HEK293 (cell line): ENCODE results near the gene TTLL13.

ENCODE experiments used
- CTCF ChIA-PET: fragments of 350-600 bp; formaldehyde crosslinking; extraction: SDS; loops from one replicate; lab custom pipeline; 2021; ENCODE audit warnings: antibody characterized with exemption; lab: Yijun Ruan, JAX
- POLR2A ChIA-PET: fragments of 300-600 bp; formaldehyde crosslinking; extraction: SDS; loops from one replicate; lab custom pipeline; 2020; ENCODE audit warnings: antibody characterized with exemption, inconsistent platforms; lab: Yijun Ruan, JAX
- H3K27ac ChIP-seq: fragments of 200-500 bp; sonication (Bioruptor generic); 2 replicates; pipeline ENCODE4 v1.5.1; 2014; ENCODE audit warnings: low read depth, low read length, control low read depth, inconsistent platforms; ENCODE audit errors: extremely low read depth
- H3K36me3 ChIP-seq, 2 experiments: fragments of 200-500 bp in 1 of 2; sonication (Bioruptor generic) in 1 of 2; 1 replicate in 1 of 2; 2 replicates in 1 of 2; pipeline ENCODE4 v1.5.1; 2014 to 2017; ENCODE audit warnings: inconsistent platforms in 2 of 2, low read length in 2 of 2; ENCODE audit not compliant: control insufficient read depth in 2 of 2, insufficient read depth in 1 of 2
- H3K4me1 ChIP-seq: fragments of 200-500 bp; sonication (Bioruptor generic); 2 replicates; pipeline ENCODE4 v1.5.1; 2014; ENCODE audit warnings: mild to moderate bottlenecking, low read length, inconsistent platforms; ENCODE audit not compliant: control insufficient read depth, insufficient read depth
- H3K4me3 ChIP-seq: 2 replicates; pipeline ENCODE4 v1.5.1; 2011; ENCODE audit warnings: low read depth, mild to moderate bottlenecking, control low read depth, low read length, moderate library complexity
- H3K9me3 ChIP-seq: fragments of 200-500 bp; sonication (Bioruptor generic); 2 replicates; pipeline ENCODE4 v1.5.1; 2014; ENCODE audit warnings: low read depth, low read length, inconsistent platforms; ENCODE audit not compliant: control insufficient read depth, insufficient read depth
- GLI4 ChIP-seq: fragments of 450-650 bp; formaldehyde crosslinking; IDR thresholded peaks from 2 replicates; pipeline ENCODE4 v1.5.1; 2016; ENCODE audit warnings: missing biosample characterization, missing genetic modification characterization
- REST ChIP-seq: fragments of 450-650 bp; formaldehyde crosslinking; IDR thresholded peaks from 2 replicates; pipeline ENCODE4 v1.5.1; 2016; ENCODE audit warnings: missing biosample characterization, missing genetic modification characterization
- ZIC2 ChIP-seq: fragments of 450-650 bp; formaldehyde crosslinking; IDR thresholded peaks from 2 replicates; pipeline ENCODE4 v1.5.1; 2016; ENCODE audit warnings: missing biosample characterization, missing genetic modification characterization
- ZNF138 ChIP-seq: fragments of 450-650 bp; formaldehyde crosslinking; IDR thresholded peaks from 2 replicates; pipeline ENCODE4 v1.5.1; 2016; ENCODE audit warnings: missing biosample characterization, missing genetic modification characterization, borderline replicate concordance
- ZNF202 ChIP-seq: fragments of 450-650 bp; formaldehyde crosslinking; IDR thresholded peaks from 2 replicates; pipeline ENCODE4 v1.5.1; 2016; ENCODE audit warnings: missing biosample characterization, missing genetic modification characterization, borderline replicate concordance
- ZNF426 ChIP-seq: fragments of 450-650 bp; formaldehyde crosslinking; IDR thresholded peaks from 2 replicates; pipeline ENCODE4 v1.5.1; 2017; ENCODE audit warnings: missing biosample characterization, missing genetic modification characterization, mild to moderate bottlenecking, inconsistent platforms, moderate library complexity
- ZNF530 ChIP-seq: fragments of 450-650 bp; formaldehyde crosslinking; IDR thresholded peaks from 2 replicates; pipeline ENCODE4 v1.5.1; 2016; ENCODE audit warnings: low read depth, missing biosample characterization, missing genetic modification characterization
- ZNF558 ChIP-seq: fragments of 450-650 bp; formaldehyde crosslinking; IDR thresholded peaks from 2 replicates; pipeline ENCODE4 v1.5.1; 2016; ENCODE audit warnings: missing biosample characterization, missing genetic modification characterization
- ZNF561 ChIP-seq: fragments of 450-650 bp; IDR thresholded peaks from 2 replicates; pipeline ENCODE4 v1.5.1; 2018; ENCODE audit warnings: missing biosample characterization, missing genetic modification characterization, borderline replicate concordance
- ZNF621 ChIP-seq: fragments of 450-650 bp; formaldehyde crosslinking; IDR thresholded peaks from 2 replicates; pipeline ENCODE4 v1.5.1; 2017; ENCODE audit warnings: missing biosample characterization, missing genetic modification characterization
- ZNF768 ChIP-seq: fragments of 450-650 bp; formaldehyde crosslinking; IDR thresholded peaks from 2 replicates; pipeline ENCODE4 v1.5.1; 2018; ENCODE audit warnings: missing biosample characterization, mild to moderate bottlenecking, missing genetic modification characterization
- ZNF776 ChIP-seq: fragments of 450-650 bp; formaldehyde crosslinking; IDR thresholded peaks from 2 replicates; pipeline ENCODE4 v1.5.0; 2017; ENCODE audit warnings: missing biosample characterization, missing genetic modification characterization, borderline replicate concordance
- ZSCAN4 ChIP-seq: fragments of 450-650 bp; formaldehyde crosslinking; IDR thresholded peaks from 2 replicates; pipeline ENCODE4 v1.5.1; 2017; ENCODE audit warnings: missing biosample characterization, missing genetic modification characterization
- TF ChIP-seq, protein P1 (sequence below): fragments of 450-650 bp; formaldehyde crosslinking; IDR thresholded peaks from 2 replicates; pipeline ENCODE4 v1.5.1; 2016; ENCODE audit warnings: missing biosample characterization, missing genetic modification characterization

Gene TTLL13

DNA sequence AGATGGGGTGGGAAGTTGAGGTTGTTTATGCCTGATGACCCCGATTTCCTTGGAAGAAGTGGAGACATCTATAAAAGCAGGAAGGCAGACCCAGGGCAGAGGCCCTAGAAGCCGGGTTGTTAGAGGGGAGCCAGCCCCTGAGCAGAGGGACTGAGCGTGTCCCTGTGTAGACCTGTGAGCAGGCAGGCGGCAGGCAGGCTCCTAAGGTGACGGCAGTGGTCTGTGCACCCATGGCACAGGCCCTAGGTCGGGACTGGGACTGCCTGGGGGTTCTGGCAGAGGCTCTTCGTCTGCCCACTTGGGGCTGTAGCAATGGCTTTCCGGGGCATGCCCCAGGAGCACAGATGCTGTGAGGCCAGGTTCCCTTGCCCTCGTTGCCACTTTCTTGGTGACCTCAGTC, 38.3 kb upstream of the TTLL13 start:
- no peak for TF ChIP-seq ZNF621 (tag by site-specific recombination)
- TF ChIP-seq ZNF776 (tag by site-specific recombination), result no peak
- no peak for TF ChIP-seq ZNF202 (tag by site-specific recombination)
- TF ChIP-seq ZNF426 (tag by site-specific recombination), result no peak
- no peak for TF ChIP-seq ZSCAN4 (tag by site-specific recombination)
- TF ChIP-seq, protein P1, sequence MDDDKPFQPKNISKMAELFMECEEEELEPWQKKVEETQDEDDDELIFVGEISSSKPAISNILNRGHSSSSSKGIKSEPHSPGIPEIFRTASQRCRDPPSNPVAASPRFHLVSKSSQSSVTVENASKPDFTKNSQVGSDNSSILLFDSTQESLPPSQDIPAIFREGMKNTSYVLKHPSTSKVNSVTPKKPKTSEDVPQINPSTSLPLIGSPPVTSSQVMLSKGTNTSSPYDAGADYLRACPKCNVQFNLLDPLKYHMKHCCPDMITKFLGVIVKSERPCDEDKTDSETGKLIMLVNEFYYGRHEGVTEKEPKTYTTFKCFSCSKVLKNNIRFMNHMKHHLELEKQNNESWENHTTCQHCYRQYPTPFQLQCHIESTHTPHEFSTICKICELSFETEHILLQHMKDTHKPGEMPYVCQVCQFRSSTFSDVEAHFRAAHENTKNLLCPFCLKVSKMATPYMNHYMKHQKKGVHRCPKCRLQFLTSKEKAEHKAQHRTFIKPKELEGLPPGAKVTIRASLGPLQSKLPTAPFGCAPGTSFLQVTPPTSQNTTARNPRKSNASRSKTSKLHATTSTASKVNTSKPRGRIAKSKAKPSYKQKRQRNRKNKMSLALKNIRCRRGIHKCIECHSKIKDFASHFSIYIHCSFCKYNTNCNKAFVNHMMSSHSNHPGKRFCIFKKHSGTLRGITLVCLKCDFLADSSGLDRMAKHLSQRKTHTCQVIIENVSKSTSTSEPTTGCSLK (tag by site-specific recombination), result no peak
- TF ChIP-seq REST (tag by site-specific recombination), result no peak
- no peak for TF ChIP-seq ZNF768
- TF ChIP-seq ZNF561 (tag by site-specific recombination), result no peak
- TF ChIP-seq ZNF138 (tag by site-specific recombination), result no peak
- TF ChIP-seq ZNF530, result no peak
- TF ChIP-seq GLI4 (tag by site-specific recombination), result no peak
- ChIA-PET POLR2A (no interaction called here), CTCF (no interaction called here)
- Histone ChIP-seq H3K27ac (no peak overlapping the region), H3K4me3 (no peak overlapping the region), H3K9me3 (no peaks in the 10 kb centered on the region), H3K36me3 (no peaks in the 10 kb centered on the region; a peak in 1 of 3 replicates), H3K4me1 (peaks cover 12% of the 10 kb centered on the region)

DNA sequence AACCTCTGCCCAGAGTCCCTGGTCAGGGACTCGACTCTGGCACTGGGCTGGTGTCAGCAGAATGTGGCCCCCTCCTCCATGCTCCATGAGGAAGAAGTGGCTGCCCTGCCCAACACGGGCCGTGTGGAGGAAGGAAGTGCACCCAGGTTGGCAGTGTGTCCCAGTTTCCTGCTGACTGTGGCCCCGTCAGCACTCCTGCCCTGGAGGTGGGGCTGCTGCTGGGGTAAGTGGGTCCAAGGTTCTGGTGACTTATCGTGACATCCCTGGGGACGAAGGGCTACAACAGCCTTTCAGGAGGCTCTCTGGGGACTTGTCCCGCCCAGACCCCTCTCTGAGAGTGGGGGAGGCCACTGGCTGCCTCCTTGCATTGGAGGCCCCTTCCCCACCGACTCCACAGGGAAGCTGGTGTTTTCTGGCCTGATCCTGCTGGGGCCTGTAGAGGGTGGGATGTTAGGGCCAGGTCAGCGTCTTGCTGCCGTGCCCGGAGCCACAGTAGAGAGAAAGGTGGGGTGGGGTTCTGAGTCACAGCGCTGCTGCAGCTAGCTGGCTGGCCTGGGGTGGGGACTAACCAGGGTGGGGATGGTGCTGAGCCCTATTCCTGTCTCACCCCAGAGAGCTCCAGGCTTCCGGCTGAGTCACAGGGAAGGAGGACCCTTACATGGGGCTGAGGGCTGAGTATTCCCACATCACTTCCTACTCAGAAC, 37.8 kb upstream of the TTLL13 start:
- Histone ChIP-seq H3K9me3 (no peaks in the 10 kb centered on the region), H3K4me3 (no peak overlapping the region), H3K27ac (no peak overlapping the region), H3K4me1 (peaks cover 12% of the 10 kb centered on the region), H3K36me3 (no peaks in the 10 kb centered on the region; a peak in 1 of 3 replicates)
- ChIA-PET CTCF (interaction anchor here (1.8 kb wide), 1 partner anchor 10 kb away, joined by 11 read pairs; no protein-coding TSS in a partner anchor), POLR2A (no interaction called here)
- TF ChIP-seq ZIC2 (tag by site-specific recombination) (peak; percentile 30; the same call in 1 of the 2 replicates), ZNF558 (tag by site-specific recombination) (no peak)
